ENCODE results near the gene ZMYND19.
"Not testable (repeated sequence)": the region's sequence is repeated elsewhere in the genome, so short reads cannot be mapped to it uniquely, and the experiment has no call there.

The ZMYND19 gene

GRCh38 chr9:137564817-137565411, 25.4 kb downstream of the ZMYND19 start:
- Histone ChIP-seq H3K9ac (ENCODE audit: low read depth in 1 of 2, low read length in 2 of 2) (no peak overlapping the region), H3K4me1 (ENCODE audit: control insufficient read depth in 2 of 2, insufficient read depth in 2 of 2, low read length in 2 of 2) (no peaks in the 10 kb centered on the region), H3K4me3 (ENCODE audit: low read length in 2 of 2) (no peak overlapping the region), H3K36me3 (ENCODE audit: control insufficient read depth in 2 of 2, insufficient read depth in 2 of 2, low read length in 2 of 2) (peaks cover 17 to 27% of the 10 kb centered on the region in 2 donors), H3K27ac (ENCODE audit: low read depth in 2 of 2, low read length in 2 of 2) (no peak overlapping the region), H3K27me3 (ENCODE audit: control insufficient read depth in 2 of 2, insufficient read depth in 2 of 2, low read length in 2 of 2) (no peaks in the 10 kb centered on the region), H3K9me3 (ENCODE audit: control insufficient read depth in 2 of 2, low read length in 2 of 2) (no peaks in the 10 kb centered on the region)

- Histone ChIP-seq H3K36me3 (ENCODE audit: control insufficient read depth in 2 of 2, insufficient read depth in 2 of 2, low read length in 2 of 2) (peaks cover 17 to 27% of the 10 kb centered on the region in 2 donors), H3K27ac (ENCODE audit: low read depth in 2 of 2, low read length in 2 of 2) (no peak overlapping the region), H3K4me1 (ENCODE audit: control insufficient read depth in 2 of 2, insufficient read depth in 2 of 2, low read length in 2 of 2) (no peaks in the 10 kb centered on the region), H3K9me3 (ENCODE audit: control insufficient read depth in 2 of 2, low read length in 2 of 2) (no peaks in the 10 kb centered on the region), H3K9ac (ENCODE audit: low read depth in 1 of 2, low read length in 2 of 2) (no peak overlapping the region), H3K27me3 (ENCODE audit: control insufficient read depth in 2 of 2, insufficient read depth in 2 of 2, low read length in 2 of 2) (no peaks in the 10 kb centered on the region), H3K4me3 (ENCODE audit: low read length in 2 of 2) (no peak overlapping the region)
These were observed 26.2 kb downstream of the ZMYND19 start for GRCh38 chr9:137564134-137564533.

GRCh38 chr9:137558127-137558526, 32.2 kb downstream of the ZMYND19 start:
- no peak overlapping the region for H3K27ac ChIP-seq (ENCODE audit: low read depth in 2 of 2, low read length in 2 of 2)
- H3K27me3 ChIP-seq (ENCODE audit: control insufficient read depth in 2 of 2, insufficient read depth in 2 of 2, low read length in 2 of 2), result no peaks in the 10 kb centered on the region
- H3K4me3 ChIP-seq (ENCODE audit: low read length in 2 of 2), result no peak overlapping the region
- no peaks in the 10 kb centered on the region for H3K9me3 ChIP-seq (ENCODE audit: control insufficient read depth in 2 of 2, low read length in 2 of 2)
- peaks cover 11 to 35% of the 10 kb centered on the region in 2 donors for H3K36me3 ChIP-seq (ENCODE audit: control insufficient read depth in 2 of 2, insufficient read depth in 2 of 2, low read length in 2 of 2)
- no peak overlapping the region for H3K9ac ChIP-seq (ENCODE audit: low read depth in 1 of 2, low read length in 2 of 2)
- H3K4me1 ChIP-seq (ENCODE audit: control insufficient read depth in 2 of 2, insufficient read depth in 2 of 2, low read length in 2 of 2), result peaks cover 3 to 14% of the 10 kb centered on the region in 2 donors

- Histone ChIP-seq H3K27ac (ENCODE audit: low read depth in 2 of 2, low read length in 2 of 2) (peak overlapping the region in 1 of 2 donors; percentile 29), H3K9ac (ENCODE audit: low read depth in 1 of 2, low read length in 2 of 2) (no peak overlapping the region), H3K36me3 (ENCODE audit: control insufficient read depth in 2 of 2, insufficient read depth in 2 of 2, low read length in 2 of 2) (peaks cover 11 to 31% of the 10 kb centered on the region in 2 donors)
These were observed 34.1 kb downstream of the ZMYND19 start for GRCh38 chr9:137556069-137556838.

GRCh38 chr9:137555179-137555578, 35.1 kb downstream of the ZMYND19 start:
- H3K9ac ChIP-seq (ENCODE audit: low read depth in 1 of 2, low read length in 2 of 2), result no peak overlapping the region
- no peaks in the 10 kb centered on the region for H3K27me3 ChIP-seq (ENCODE audit: control insufficient read depth in 2 of 2, insufficient read depth in 2 of 2, low read length in 2 of 2)
- H3K27ac ChIP-seq (ENCODE audit: low read depth in 2 of 2, low read length in 2 of 2), result no peak overlapping the region
- H3K4me3 ChIP-seq (ENCODE audit: low read length in 2 of 2), result no peak overlapping the region
- peaks cover 11 to 30% of the 10 kb centered on the region in 2 donors for H3K36me3 ChIP-seq (ENCODE audit: control insufficient read depth in 2 of 2, insufficient read depth in 2 of 2, low read length in 2 of 2)
- H3K4me1 ChIP-seq (ENCODE audit: control insufficient read depth in 2 of 2, insufficient read depth in 2 of 2, low read length in 2 of 2), result peaks cover 6 to 21% of the 10 kb centered on the region in 2 donors
- H3K9me3 ChIP-seq (ENCODE audit: control insufficient read depth in 2 of 2, low read length in 2 of 2), result no peaks in the 10 kb centered on the region

More at GRCh38 chr9:137556069-137556838, 34.1 kb downstream of the ZMYND19 start:
- Histone ChIP-seq H3K9me3 (ENCODE audit: control insufficient read depth in 2 of 2, low read length in 2 of 2) (no peaks in the 10 kb centered on the region), H3K4me3 (ENCODE audit: low read length in 2 of 2) (no peak overlapping the region), H3K4me1 (ENCODE audit: control insufficient read depth in 2 of 2, insufficient read depth in 2 of 2, low read length in 2 of 2) (peaks cover 5 to 21% of the 10 kb centered on the region in 2 donors), H3K27me3 (ENCODE audit: control insufficient read depth in 2 of 2, insufficient read depth in 2 of 2, low read length in 2 of 2) (no peaks in the 10 kb centered on the region)

GRCh38 chr9:137554349-137554748, 36.0 kb downstream of the ZMYND19 start:
- Histone ChIP-seq H3K9ac (ENCODE audit: low read depth in 1 of 2, low read length in 2 of 2) (no peak overlapping the region), H3K4me3 (ENCODE audit: low read length in 2 of 2) (no peak overlapping the region), H3K36me3 (ENCODE audit: control insufficient read depth in 2 of 2, insufficient read depth in 2 of 2, low read length in 2 of 2) (peaks cover 11 to 28% of the 10 kb centered on the region in 2 donors), H3K27ac (ENCODE audit: low read depth in 2 of 2, low read length in 2 of 2) (no peak overlapping the region), H3K4me1 (ENCODE audit: control insufficient read depth in 2 of 2, insufficient read depth in 2 of 2, low read length in 2 of 2) (peaks cover 12 to 27% of the 10 kb centered on the region in 2 donors), H3K9me3 (ENCODE audit: control insufficient read depth in 2 of 2, low read length in 2 of 2) (no peaks in the 10 kb centered on the region), H3K27me3 (ENCODE audit: control insufficient read depth in 2 of 2, insufficient read depth in 2 of 2, low read length in 2 of 2) (no peaks in the 10 kb centered on the region)

GRCh38 chr9:137553654-137554053, 36.7 kb downstream of the ZMYND19 start:
- not testable (repeated sequence) for H3K4me3 ChIP-seq (ENCODE audit: low read length in 2 of 2); H3K9ac ChIP-seq (ENCODE audit: low read depth in 1 of 2, low read length in 2 of 2); H3K27me3 ChIP-seq (ENCODE audit: control insufficient read depth in 2 of 2, insufficient read depth in 2 of 2, low read length in 2 of 2); H3K9me3 ChIP-seq (ENCODE audit: control insufficient read depth in 2 of 2, low read length in 2 of 2); H3K27ac ChIP-seq (ENCODE audit: low read depth in 2 of 2, low read length in 2 of 2)
- peaks cover 11 to 28% of the 10 kb centered on the region in 2 donors for H3K36me3 ChIP-seq (ENCODE audit: control insufficient read depth in 2 of 2, insufficient read depth in 2 of 2, low read length in 2 of 2)
- H3K4me1 ChIP-seq (ENCODE audit: control insufficient read depth in 2 of 2, insufficient read depth in 2 of 2, low read length in 2 of 2), result peaks cover 16 to 29% of the 10 kb centered on the region in 2 donors

- Histone ChIP-seq H3K36me3 (ENCODE audit: control insufficient read depth in 2 of 2, insufficient read depth in 2 of 2, low read length in 2 of 2) (peaks cover 7 to 22% of the 10 kb centered on the region in 2 donors), H3K4me3 (ENCODE audit: low read length in 2 of 2) (peak overlapping the region; percentile 80 to 85), H3K9me3 (ENCODE audit: control insufficient read depth in 2 of 2, low read length in 2 of 2) (no peaks in the 10 kb centered on the region), H3K27me3 (ENCODE audit: control insufficient read depth in 2 of 2, insufficient read depth in 2 of 2, low read length in 2 of 2) (no peaks in the 10 kb centered on the region), H3K4me1 (ENCODE audit: control insufficient read depth in 2 of 2, insufficient read depth in 2 of 2, low read length in 2 of 2) (peaks cover 17 to 29% of the 10 kb centered on the region in 2 donors), H3K9ac (ENCODE audit: low read depth in 1 of 2, low read length in 2 of 2) (peak overlapping the region; percentile 79 to 81), H3K27ac (ENCODE audit: low read depth in 2 of 2, low read length in 2 of 2) (peak overlapping the region; percentile 88 to 90)
These were observed 38.1 kb downstream of the ZMYND19 start for GRCh38 chr9:137552022-137552768.

- peaks cover 7 to 20% of the 10 kb centered on the region in 2 donors for H3K36me3 ChIP-seq (ENCODE audit: control insufficient read depth in 2 of 2, insufficient read depth in 2 of 2, low read length in 2 of 2)
- H3K27ac ChIP-seq (ENCODE audit: low read depth in 2 of 2, low read length in 2 of 2), result peak within 1 kb of the TSS; percentile 90 to 93
- peaks cover 17 to 25% of the 10 kb centered on the region in 2 donors for H3K4me1 ChIP-seq (ENCODE audit: control insufficient read depth in 2 of 2, insufficient read depth in 2 of 2, low read length in 2 of 2)
- H3K9me3 ChIP-seq (ENCODE audit: control insufficient read depth in 2 of 2, low read length in 2 of 2), result no peaks in the 10 kb centered on the region
- peak within 1 kb of the TSS; percentile 79 to 81 for H3K9ac ChIP-seq (ENCODE audit: low read depth in 1 of 2, low read length in 2 of 2)
- peak within 1 kb of the TSS; percentile 80 to 85 for H3K4me3 ChIP-seq (ENCODE audit: low read length in 2 of 2)
- no peaks in the 10 kb centered on the region for H3K27me3 ChIP-seq (ENCODE audit: control insufficient read depth in 2 of 2, insufficient read depth in 2 of 2, low read length in 2 of 2)
These were observed 38.9 kb downstream of the ZMYND19 start, which contains the start of gene MRPL41 for GRCh38 chr9:137551264-137552021. TSS of gene MRPL41 (plus strand) at chr9:137551879. CDS start at chr9:137552082, 203 bp downstream.
